Common myeloid progenitor, CD34-positive (primary cell): ENCODE measurements around the gene PLD3.

Source experiments
- CTCF ChIA-PET: fragments of 350-600 bp; sonication (Branson Sonifier 250); formaldehyde crosslinking; loops from one replicate; lab custom pipeline; 2021; ENCODE audit warnings: antibody characterized with exemption; lab: Charles Lee
- POLR2A ChIA-PET: fragments of 350-600 bp; sonication (Branson Sonifier 250); formaldehyde crosslinking; loops from one replicate; lab custom pipeline; 2021; ENCODE audit warnings: antibody characterized with exemption; lab: Charles Lee
- DNase-seq, 3 donors: peaks; one replicate each; pipeline versions ENCODE4 v3.0.0 to v3.0.0-alpha.2; 2013
- H3K27ac ChIP-seq, 2 experiments: 1 replicate in 1 of 2; 2 replicates in 1 of 2; pipeline ENCODE4 v1.7.0; 2013; ENCODE audit warnings: inconsistent platforms in 2 of 2, low read length in 2 of 2, mild to moderate bottlenecking in 2 of 2, low read depth in 1 of 2, moderate library complexity in 1 of 2; ENCODE audit not compliant: severe bottlenecking in 2 of 2, insufficient read depth in 1 of 2, poor library complexity in 1 of 2
- H3K27me3 ChIP-seq, 5 experiments: replicated peaks in 2 of 5; 1 replicate in 3 of 5; 2 replicates in 2 of 5; pipeline versions ENCODE4 v1.6.1 to v1.7.0; 2013; ENCODE audit warnings: low read length in 4 of 5, mild to moderate bottlenecking in 2 of 5, moderate library complexity in 2 of 5, inconsistent platforms in 1 of 5; ENCODE audit not compliant: insufficient read depth in 5 of 5, control insufficient read depth in 4 of 5
- H3K36me3 ChIP-seq, 4 experiments: 1 replicate in 2 of 4; 2 replicates in 2 of 4; pipeline versions ENCODE4 v1.6.1 to v1.7.0; 2013; ENCODE audit warnings: low read length in 3 of 4, control low read depth in 1 of 4, mild to moderate bottlenecking in 1 of 4; ENCODE audit not compliant: control insufficient read depth in 4 of 4, insufficient read depth in 4 of 4
- H3K4me1 ChIP-seq, 4 experiments: 1 replicate in 3 of 4; 2 replicates in 1 of 4; pipeline versions ENCODE4 v1.6.1 to v1.7.1; 2013; ENCODE audit warnings: low read length in 3 of 4, mild to moderate bottlenecking in 3 of 4, control low read depth in 1 of 4, inconsistent platforms in 1 of 4, moderate library complexity in 1 of 4; ENCODE audit not compliant: control insufficient read depth in 4 of 4, insufficient read depth in 4 of 4; ENCODE audit errors: control extremely low read depth in 1 of 4
- H3K4me3 ChIP-seq, 7 experiments: 1 replicate in 4 of 7; 2 replicates in 3 of 7; pipeline versions ENCODE4 v1.5.1 to v1.7.0; 2013; ENCODE audit warnings: mild to moderate bottlenecking in 7 of 7, low read length in 6 of 7, moderate library complexity in 6 of 7, inconsistent platforms in 2 of 7, low read depth in 2 of 7, control low read depth in 1 of 7; ENCODE audit not compliant: insufficient read depth in 4 of 7, control insufficient read depth in 1 of 7; ENCODE audit errors: extremely low read depth in 1 of 7
- H3K9me3 ChIP-seq, 5 experiments: 1 replicate in 4 of 5; 2 replicates in 1 of 5; pipeline versions ENCODE4 v1.6.1 to v1.7.1; 2013; ENCODE audit warnings: low read length in 4 of 5, mild to moderate bottlenecking in 2 of 5, inconsistent platforms in 1 of 5, low read depth in 1 of 5, moderate library complexity in 1 of 5; ENCODE audit not compliant: control insufficient read depth in 4 of 5, insufficient read depth in 2 of 5; ENCODE audit errors: control extremely low read depth in 1 of 5
- WGBS: methylation state at CpG from one replicate; pipeline ENCODE4 v1.1.5; 2013; ENCODE audit not compliant: insufficient coverage; 5-methylcytosine and 5-hydroxymethylcytosine counted together

Gene PLD3

DNA sequence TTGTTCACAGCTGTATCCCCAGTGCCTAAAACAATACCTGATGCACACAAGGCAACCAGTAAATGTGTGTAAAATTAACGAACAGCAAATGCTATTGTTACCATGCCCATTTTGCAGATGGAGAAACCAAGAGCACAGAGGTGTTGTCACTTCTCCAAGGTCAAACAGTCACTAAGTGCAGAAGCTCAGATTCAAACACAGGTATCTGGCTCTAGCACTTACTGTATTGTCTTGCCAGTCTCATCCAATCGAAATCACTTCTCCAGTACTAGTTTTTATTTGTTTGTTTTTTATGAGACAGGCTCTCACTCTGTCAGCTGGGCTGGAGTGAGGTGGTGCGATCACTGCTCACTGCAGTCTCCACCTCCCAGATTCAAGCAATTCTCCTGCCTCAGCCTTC is 13.7 kb downstream of the PLD3 start:
- peaks cover 2 to 81% (median 50%) of the 10 kb centered on the region in 4 experiments for H3K4me1 ChIP-seq
- DNase-seq = no peak
- CTCF ChIA-PET = no interaction called here
- peaks cover 0 to 3% (median 0%) of the 10 kb centered on the region in 4 experiments for H3K36me3 ChIP-seq
- no peak overlapping the region for H3K27ac ChIP-seq
- POLR2A ChIA-PET = interaction anchor here (0.8 kb wide), 1 partner anchor 81 kb away, joined by 3 read pairs; no protein-coding TSS in a partner anchor
- H3K27me3 ChIP-seq = no peaks in the 10 kb centered on the region
- WGBS = 100% methylated on average over 1 of the region's 3 CpGs
- no peaks in the 10 kb centered on the region for H3K9me3 ChIP-seq
- no peak overlapping the region for H3K4me3 ChIP-seq

DNA sequence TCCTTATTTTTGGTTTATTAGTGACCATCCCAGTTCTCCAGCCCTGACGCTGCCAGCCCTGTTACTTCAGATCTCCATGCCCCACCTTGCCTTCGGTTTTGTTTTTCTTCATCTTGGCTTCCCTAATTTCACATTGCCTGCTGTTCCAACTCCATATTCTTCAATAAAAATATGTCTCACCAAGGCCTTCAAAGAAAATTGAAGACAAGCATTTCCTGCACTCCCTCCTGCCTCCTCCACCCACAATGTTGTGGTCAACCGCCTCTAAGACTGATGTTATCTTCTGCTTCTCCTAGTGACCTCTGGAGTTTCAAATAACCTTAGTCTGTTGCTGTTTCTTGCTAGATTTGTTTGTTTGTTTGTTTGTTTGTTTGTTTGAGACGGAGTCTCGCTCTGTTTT is 14.6 kb downstream of the PLD3 start:
- no peaks in the 10 kb centered on the region for H3K27me3 ChIP-seq
- peaks cover 0 to 11% (median 0%) of the 10 kb centered on the region in 4 experiments for H3K36me3 ChIP-seq
- WGBS = 41% methylated on average over 5 of the region's 5 CpGs
- H3K4me3 ChIP-seq = peak overlapping the region in 1 of 7 experiments; percentile 30
- H3K9me3 ChIP-seq = no peaks in the 10 kb centered on the region
- H3K4me1 ChIP-seq = peaks cover 2 to 72% (median 48%) of the 10 kb centered on the region in 4 experiments
- POLR2A ChIA-PET = no interaction called here
- DNase-seq = peak; percentile 28 to 74 (median 68)
- H3K27ac ChIP-seq = no peak overlapping the region
- CTCF ChIA-PET = no interaction called here

GRCh38 chr19:40365010-40365409 is 16.5 kb downstream of the PLD3 start:
- ChIA-PET CTCF (no interaction called here), POLR2A (interaction anchor here (1.0 to 1.5 kb wide), 2 partner anchors 8 to 56 kb away, joined by 3 to 5 read pairs; no protein-coding TSS in a partner anchor)

GRCh38 chr19:40365613-40366401 is 17.3 kb downstream of the PLD3 start:
- CTCF ChIA-PET = interaction anchor here (0.7 kb wide), 1 partner anchor 15 kb away, joined by 3 read pairs; no protein-coding TSS in a partner anchor
- WGBS = 26% methylated on average over 15 of the region's 28 CpGs

More at GRCh38 chr19:40365010-40365409, 16.5 kb downstream of the PLD3 start:
- H3K9me3 ChIP-seq = no peaks in the 10 kb centered on the region
- DNase-seq = peak in 1 of 3 donors; percentile 22
- no peaks in the 10 kb centered on the region for H3K27me3 ChIP-seq
- peaks cover 2 to 54% (median 33%) of the 10 kb centered on the region in 4 experiments for H3K4me1 ChIP-seq
- H3K36me3 ChIP-seq = peaks cover 0 to 15% (median 2%) of the 10 kb centered on the region in 4 experiments
- H3K27ac ChIP-seq = peak overlapping the region in 1 of 2 experiments; percentile 34
- WGBS = 20% methylated on average over 1 of the region's 3 CpGs
- peak overlapping the region in 5 of 7 experiments; percentile 46 to 81 (median 53) for H3K4me3 ChIP-seq

DNA sequence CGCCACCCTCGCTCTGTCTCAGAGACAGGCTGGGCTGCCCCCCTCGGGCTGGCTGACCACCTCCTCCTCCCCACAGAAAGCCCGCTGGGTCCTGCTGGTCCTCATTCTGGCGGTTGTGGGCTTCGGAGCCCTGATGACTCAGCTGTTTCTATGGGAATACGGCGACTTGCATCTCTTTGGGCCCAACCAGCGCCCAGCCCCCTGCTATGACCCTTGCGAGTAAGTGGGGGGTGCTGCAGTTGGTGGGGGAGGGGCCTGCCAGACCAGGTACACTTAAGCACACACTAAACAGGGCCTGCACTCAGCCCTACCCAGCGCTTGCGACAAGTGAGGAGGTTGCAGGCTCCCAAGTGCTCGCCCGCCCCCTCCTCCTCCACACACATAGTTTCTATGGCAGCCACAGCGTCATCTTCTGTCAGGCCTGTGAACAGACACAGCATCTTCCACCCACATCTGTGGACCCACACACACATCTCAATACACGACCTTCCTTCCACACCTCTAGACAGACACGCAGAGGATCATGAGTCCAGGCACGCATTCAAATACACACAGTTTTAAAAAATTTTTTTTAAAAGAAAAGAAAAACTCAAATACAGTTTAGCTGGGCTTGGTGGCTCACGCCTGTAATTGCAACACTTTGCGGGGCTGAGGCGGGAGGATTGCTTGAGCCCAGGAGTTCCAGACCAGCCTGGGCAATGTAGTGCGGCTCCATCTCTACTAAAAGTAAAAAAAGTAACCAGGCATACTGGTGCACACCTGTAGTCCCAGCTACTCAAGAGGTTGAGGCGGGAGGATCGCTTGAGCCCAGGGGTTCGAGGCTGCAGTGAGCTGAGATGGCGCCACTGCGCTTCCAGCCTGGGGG is 18.4 kb downstream of the PLD3 start:
- Histone ChIP-seq H3K27ac (no peak overlapping the region), H3K4me3 (no peak overlapping the region), H3K4me1 (peaks cover 2 to 54% (median 35%) of the 10 kb centered on the region in 4 experiments), H3K9me3 (no peaks in the 10 kb centered on the region), H3K27me3 (no peaks in the 10 kb centered on the region), H3K36me3 (peaks cover 0 to 26% (median 10%) of the 10 kb centered on the region in 4 experiments)
- DNase-seq = peak in 2 of 3 donors; percentile 32 to 34
- ChIA-PET POLR2A (interaction anchor here (0.6 kb wide), 1 partner anchor 32 kb away, joined by 4 read pairs; no protein-coding TSS in a partner anchor), CTCF (interaction anchor here (0.7 kb wide), 1 partner anchor 14 kb away, joined by 3 read pairs; no protein-coding TSS in a partner anchor)
- 95% methylated on average over 17 of the region's 27 CpGs for WGBS

More at GRCh38 chr19:40365613-40366401, 17.3 kb downstream of the PLD3 start:
- Histone ChIP-seq H3K9me3 (no peaks in the 10 kb centered on the region), H3K27me3 (no peaks in the 10 kb centered on the region), H3K4me3 (peak overlapping the region in 6 of 7 experiments; percentile 46 to 81 (median 52)), H3K4me1 (peaks cover 2 to 51% (median 33%) of the 10 kb centered on the region in 4 experiments), H3K36me3 (peaks cover 0 to 17% (median 5%) of the 10 kb centered on the region in 4 experiments), H3K27ac (peak overlapping the region in 1 of 2 experiments; percentile 34)
- POLR2A ChIA-PET = interaction anchor here (1.0 to 1.5 kb wide), 2 partner anchors 9 to 55 kb away, joined by 3 to 5 read pairs; no protein-coding TSS in a partner anchor
- peak; percentile 54 to 67 (median 64) for DNase-seq

GRCh38 chr19:40367577-40368434 is 19.3 kb downstream of the PLD3 start:
- ChIA-PET POLR2A (interaction anchor here (0.6 kb wide), 1 partner anchor 33 kb away, joined by 4 read pairs; no protein-coding TSS in a partner anchor), CTCF (interaction anchor here (1.5 kb wide), 1 partner anchor 13 kb away, joined by 3 read pairs; no protein-coding TSS in a partner anchor)
- Histone ChIP-seq H3K27me3 (no peaks in the 10 kb centered on the region), H3K4me3 (no peak overlapping the region), H3K9me3 (no peaks in the 10 kb centered on the region), H3K4me1 (peaks cover 2 to 47% (median 27%) of the 10 kb centered on the region in 4 experiments), H3K36me3 (peaks cover under 1 to 34% (median 13%) of the 10 kb centered on the region in 4 experiments), H3K27ac (no peak overlapping the region)
- DNase-seq = no peak
- 97% methylated on average over 11 of the region's 16 CpGs for WGBS
